Right forelimb (tissue), 1 donor: Measurements from ENCODE around the gene SRP68.
A peak's percentile ranks its signal among the peaks of the same experiment; 100 is the strongest.

Experiments
- DNase-seq: peaks from one replicate; pipeline ENCODE4 v3.0.0-alpha.2; 2018

Gene SRP68

DNA sequence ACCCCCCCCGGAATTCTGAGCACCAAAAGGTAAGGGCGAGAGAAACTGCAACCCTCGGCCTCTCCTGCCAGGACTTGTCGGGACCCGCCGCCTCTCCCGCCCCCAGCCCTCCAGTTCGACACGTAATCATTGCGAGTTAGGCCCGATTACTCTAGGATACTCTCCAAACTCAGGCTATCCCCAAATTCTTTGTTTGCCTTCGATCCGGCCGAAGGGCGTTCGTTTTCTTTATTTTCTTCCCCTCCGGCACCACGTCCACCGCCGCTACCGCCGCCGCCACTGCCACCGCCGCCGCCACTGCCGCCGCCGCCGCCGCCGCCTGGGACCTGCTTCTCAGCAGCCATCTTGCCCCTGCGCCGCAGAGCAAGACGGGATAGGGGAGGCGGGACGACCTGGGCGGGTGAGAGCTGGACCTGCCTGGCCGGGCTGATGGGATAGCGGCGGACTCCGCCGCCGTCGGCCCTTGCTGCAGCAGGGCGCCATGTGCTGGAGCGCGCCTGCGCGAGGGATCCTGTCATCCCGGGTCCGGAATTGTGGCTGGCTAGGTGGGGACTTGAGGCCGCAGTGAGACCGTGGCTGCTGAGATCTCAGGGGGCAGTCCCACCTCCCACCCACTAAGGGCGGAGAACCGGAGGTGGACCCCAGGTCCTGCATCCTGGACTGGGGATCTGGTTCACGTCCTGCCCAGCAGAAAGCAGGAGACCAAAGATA lies at the start of gene SRP68:
TSS of gene SRP68 (minus strand) at position 370 of the 711 bp plus-strand sequence. CDS start at position 344, 26 bp downstream.
- DNase-seq = peak; percentile 93

DNA sequence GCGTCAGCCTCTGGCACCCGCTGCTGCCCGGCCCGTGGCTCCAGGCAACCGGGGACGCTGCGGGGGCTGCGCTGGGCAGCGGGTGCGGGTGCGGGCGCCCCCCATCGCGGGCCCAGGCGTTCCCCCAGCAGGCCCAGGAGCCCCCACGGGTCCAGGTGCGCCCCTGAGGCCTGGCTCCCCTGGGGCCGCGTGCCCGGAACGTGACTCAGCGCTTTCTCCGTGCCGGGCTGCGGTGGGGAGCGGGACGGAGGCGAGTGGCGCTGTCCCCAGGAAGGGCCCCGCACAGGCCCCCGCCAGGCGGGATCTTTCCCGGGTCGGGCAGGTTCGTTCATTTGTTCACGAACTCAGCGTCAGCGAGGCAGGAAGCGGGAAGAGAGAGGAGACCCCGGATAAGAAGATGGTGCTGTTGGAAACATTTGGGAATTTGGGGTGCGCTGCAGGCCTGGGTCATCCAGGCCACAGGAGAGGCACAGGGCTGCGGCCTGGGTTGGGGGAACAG lies 49.7 kb upstream of the SRP68 start:
- no peak for DNase-seq

GRCh38 chr17:76120658-76121008 lies 48.3 kb upstream of the SRP68 start:
- DNase-seq = no peak

DNA sequence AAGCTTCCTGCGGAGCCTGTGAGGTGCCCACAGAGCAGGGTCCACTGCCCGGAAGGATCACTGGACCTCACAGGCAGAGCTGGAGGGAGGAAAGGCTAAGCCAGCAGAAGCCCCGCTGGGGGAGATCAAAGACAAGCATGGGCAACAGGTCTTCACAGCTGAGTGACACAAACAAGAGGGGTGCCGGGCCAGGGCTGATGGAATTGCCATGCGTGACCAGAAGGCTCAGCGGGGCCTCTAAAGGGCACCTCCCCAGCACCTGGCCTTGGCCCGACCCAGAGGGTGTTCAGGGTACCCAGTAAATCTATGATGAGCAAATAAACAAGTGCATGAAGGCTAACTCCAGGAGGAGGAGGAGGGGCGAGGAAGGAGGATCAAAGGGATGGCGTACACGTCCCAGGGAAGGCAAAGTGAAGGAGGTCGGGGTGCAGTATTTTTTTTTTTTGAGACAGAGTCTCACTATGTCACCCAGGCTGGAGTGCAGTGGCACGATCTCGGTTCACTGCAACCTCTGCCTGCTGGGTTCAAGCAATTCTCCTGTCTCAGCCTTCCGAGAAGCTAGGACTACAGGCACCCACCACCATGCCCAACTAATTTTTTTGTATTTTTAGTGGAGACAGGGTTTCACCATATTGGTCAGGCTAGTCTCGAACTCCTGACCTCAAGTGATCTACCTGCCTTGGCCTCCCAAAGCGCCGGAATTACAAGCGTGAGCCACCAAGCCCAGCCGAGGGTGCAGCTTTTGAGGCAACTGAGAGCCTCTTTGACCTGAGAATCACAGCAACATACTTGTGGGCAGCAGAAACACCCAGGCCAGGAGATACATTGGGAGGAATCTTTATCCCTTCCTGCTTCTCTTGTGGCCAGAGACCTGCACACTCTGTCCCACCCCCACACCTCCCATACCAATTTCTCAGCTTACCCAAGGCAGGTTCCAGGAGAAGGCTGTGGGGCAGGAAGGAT lies 47.4 kb upstream of the SRP68 start:
- no peak for DNase-seq

GRCh38 chr17:76115138-76115754 lies 42.9 kb upstream of the SRP68 start:
- DNase-seq = no peak

- no peak for DNase-seq
Observed at GRCh38 chr17:76111956-76112355, 39.6 kb upstream of the SRP68 start.

DNA sequence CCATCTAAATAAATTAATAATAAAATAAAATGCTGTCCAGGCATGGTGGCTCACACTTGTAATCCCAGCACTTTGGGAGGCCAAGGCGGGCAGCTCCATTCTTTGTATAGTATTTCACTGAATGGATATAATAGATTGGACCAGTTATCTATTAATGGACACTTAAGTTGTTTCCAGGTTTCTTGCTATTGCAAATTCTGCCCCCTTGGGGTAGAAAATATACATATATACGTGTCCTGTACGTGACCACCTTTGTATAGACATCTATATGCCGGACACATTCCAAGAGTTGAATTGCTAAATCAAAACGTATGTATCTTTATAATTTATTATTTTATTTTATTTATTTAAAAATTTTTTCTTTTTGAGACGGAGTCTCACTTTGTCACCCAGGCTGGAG lies 35.2 kb upstream of the SRP68 start:
- no peak for DNase-seq

GRCh38 chr17:76106703-76107102 lies 34.4 kb upstream of the SRP68 start:
- no peak for DNase-seq

DNA sequence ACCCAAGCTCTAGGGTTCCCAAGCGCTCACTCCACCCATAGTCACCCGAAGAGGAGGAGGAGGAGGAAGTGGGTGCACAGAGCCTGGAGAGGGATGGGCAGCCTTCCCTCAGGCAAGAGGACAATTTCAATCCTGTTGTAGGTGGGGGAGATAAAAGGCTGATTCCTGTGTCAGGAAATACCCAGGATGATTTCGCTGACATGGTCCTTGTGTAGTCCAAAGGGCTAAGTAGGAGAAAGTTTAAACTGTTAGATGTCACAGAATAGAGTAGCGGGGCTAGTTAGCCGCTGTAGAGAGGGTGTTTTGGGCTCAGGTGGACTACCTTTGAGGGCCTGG lies 32.5 kb upstream of the SRP68 start:
- no peak for DNase-seq

DNA sequence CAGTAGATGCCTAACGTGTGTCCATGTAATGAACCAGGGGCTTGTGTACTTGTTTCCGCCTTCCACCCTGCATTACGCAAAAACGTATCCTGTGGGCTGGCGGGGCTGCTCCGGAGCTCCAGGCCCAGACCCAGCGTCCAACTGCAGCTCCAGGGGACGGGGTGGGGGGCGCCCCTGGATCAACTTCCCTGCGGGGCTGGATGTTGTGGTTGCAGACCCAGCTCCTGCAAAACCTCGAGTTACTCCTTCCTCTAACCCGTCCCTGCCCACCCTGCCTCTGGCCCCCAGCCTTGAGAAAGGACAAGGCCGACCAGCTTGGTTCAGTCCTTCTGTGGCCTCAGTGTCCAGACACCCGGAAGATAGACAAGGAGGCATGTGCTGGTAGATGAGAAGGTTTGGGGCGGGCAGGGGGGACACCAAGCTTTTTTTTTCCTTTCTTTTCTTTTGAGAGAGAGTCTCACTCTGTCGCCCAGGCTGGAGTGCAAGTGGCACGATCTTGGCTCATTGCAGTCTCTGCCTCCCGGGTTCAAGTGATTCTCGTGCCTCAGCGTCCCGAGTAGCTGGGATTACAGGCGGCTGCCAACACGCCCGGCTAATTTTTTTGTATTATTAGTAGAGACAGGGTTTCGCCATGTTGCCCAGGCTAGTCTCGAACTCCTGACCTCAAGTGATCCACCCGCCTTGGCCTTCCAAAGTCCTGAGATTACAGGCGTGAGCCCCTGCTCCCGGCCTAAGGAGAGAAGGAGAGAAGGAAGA lies 32.0 kb upstream of the SRP68 start:
- no peak for DNase-seq

- peak; percentile 95 for DNase-seq
Observed at GRCh38 chr17:76103274-76104139, 31.2 kb upstream of the SRP68 start, which contains the start of gene EXOC7. EXOC7 (minus strand) TSS chr17:76103787; CDS start chr17:76103692, 95 bp downstream.

DNA sequence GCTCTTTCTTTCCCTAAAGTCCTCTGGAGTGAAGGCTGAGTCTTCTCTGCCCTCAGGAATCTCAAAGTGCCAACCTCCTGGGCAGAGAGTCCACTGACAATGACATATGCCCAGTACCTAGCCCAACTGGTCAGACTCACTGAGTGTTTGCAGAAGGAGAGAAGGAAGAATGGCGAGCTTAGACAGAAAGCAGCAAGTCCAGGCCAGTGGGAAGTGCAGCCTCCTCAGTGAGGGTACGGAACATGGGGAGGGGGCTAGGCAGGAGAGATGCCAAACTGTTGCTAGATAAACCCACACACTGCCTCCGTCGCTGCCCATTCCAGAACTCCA lies 30.6 kb upstream of the SRP68 start:
- DNase-seq = no peak

DNA sequence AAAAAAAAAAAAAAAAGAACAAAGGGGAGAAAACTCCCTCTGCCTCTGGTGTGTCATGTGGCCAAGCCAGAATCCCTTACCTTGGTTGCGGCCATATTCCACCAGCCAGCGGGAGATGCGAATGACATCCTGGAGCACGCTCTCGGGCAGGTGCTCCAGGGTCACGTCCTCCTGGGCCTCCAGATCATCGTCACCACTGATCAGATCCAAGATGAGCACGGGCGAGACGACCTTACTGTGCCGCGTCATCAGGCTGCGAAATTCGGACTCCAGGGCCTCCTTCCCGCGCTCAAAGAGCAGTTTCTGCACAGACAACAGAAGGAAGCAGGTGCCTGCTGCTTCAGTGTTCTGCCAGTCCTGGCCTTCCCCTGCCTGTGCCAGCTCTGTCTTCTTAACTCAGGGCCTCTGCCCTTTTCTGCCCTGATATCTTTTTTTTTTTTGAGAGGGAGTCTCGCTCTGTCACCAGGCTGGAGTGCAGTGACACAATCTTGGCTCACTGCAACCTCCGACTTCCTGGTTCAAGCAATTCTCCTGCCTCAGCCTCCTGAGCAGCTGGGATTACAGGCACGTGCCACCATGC lies 25.5 kb upstream of the SRP68 start:
- DNase-seq = no peak

DNA sequence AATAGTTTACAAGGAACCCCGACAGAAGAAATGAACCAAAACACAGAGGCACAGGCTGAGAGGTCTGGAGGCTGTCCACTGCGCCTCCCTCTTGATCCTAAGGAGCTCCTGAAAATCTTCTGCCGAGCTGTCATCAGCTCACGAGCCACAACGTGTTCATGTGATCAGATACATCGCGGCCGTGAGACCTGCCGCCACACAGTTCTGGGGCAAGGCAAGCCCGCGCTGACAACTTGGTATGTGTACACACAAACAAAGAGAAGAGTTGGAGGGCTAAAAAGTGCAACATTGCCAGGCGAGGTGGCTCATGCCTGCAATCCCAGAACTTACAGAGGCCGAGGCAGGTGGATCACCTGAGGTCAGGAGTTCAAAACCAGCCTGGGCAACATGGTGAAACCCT lies 23.6 kb upstream of the SRP68 start:
- DNase-seq = no peak

DNA sequence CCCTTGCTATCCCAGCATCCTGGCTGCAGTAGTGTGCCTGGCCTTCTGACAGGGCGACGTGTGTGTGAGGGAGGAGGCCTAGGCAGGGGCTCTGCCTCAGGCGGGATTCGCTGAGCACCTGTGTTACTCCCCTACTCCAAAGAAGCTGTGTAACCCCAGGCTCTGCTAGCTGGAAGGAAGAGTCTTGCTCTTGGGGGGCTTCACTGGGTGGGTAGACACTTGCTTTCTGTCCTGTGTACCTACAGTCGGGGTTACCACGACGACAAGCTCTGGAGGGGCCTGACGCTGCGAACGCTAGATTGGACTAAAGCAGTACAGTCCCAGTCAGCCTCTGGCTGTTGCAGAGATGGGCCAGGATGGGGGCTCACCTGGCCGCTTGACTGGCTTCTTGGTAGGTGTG lies 21.7 kb upstream of the SRP68 start:
- no peak for DNase-seq

DNA sequence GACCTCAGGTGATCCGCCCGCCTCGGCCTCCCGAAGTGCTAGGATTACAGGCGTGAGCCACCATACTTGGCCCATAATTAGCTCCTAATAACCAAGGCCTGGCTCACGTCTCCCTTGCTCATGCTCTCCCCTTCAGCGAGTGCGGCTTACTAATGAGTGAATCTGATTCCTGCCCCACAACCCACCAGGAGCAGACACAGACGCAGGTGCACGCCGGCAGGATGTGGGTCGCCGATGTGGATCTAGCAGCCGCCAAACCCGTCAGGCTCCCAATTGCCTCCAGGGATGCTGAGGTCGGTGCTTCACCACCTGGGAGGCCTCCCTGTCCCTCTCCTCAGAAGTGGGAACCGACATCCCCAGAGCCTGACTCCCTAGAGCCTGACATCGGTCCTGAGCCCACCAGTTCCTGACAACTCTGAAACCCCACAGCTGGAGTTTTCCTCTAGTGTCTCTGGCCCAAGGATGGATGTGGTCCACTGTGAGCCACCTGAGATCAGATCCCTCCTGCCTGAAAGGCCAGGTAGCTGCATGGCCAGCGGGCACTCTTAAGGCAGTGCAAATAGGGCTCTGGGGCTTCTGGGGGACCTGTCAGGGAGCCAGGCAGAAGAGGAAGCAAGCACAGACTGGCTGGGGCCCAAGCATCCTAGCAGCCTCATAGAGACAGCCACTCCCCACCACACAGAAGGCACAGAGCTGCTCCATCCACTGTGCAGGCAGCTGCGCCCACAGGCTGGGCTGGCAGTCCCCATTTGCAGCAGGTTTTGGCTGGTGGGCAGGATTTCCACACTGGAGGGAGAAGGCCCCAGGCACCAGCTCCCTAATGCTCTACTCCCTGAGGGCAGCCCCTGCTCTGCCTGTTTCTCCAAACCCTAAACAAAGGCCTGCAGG lies 20.5 kb upstream of the SRP68 start:
- DNase-seq = no peak

- DNase-seq = no peak
Observed at GRCh38 chr17:76091526-76092286, 19.4 kb upstream of the SRP68 start.

DNA sequence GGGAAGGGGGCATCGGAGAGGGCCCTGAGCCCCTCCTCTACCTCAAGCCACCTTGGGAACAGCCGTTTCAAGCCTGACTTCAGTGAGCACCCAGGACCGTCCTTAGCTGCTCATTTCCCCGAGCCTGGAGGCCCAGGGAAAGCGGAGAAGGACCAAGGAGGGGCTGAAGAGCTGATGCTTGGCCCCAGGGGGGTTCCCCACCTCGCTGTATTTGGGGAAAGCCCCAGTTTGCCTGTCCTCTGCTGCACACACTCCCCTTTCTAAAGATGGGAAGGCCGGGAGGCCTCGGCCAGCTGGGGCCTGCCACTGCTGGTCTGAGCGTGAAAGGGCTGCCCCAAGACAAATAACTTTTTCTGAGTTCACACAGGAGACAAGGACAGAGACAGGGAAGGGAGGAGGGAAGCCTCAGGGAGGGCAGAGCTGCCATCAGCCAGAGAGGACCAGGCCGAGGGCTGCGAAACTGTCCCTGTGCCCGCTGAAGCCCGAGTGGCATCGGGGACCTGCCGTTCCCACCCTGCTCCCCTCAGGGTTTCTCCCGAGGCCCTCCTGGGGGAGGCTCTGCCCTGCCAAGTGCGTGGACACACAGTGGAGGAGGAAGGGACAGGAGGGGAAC lies 18.3 kb upstream of the SRP68 start:
- no peak for DNase-seq
